Transverse colon (tissue), 3 donors: ENCODE data around the gene CERK.
"Not testable (repeated sequence)": the region's sequence is repeated elsewhere in the genome, so short reads cannot be mapped to it uniquely, and the experiment has no call there.

Source experiments
- EP300 ChIP-seq: sonication (generic); formaldehyde crosslinking; IDR thresholded peaks from one replicate; pipeline ENCODE4 v1.6.1; 2017; ENCODE audit warnings: antibody characterized with exemption, low read depth
- POLR2A ChIP-seq: fragments of 450-650 bp; IDR thresholded peaks from one replicate; pipeline ENCODE4 v1.6.1; 2016; ENCODE audit warnings: antibody characterized with exemption, mild to moderate bottlenecking, moderate library complexity
- TF ChIP-seq, protein P1 (sequence below), 5 experiments: fragments of 200-600 bp in 3 of 5; fragments of 450-650 bp in 2 of 5; sonication (generic) in 3 of 5; IDR thresholded peaks; 1 replicate in 2 of 5; 2 replicates in 3 of 5; pipeline ENCODE4 v1.5.1; 2016 to 2017; ENCODE audit warnings: antibody characterized with exemption in 5 of 5, inconsistent platforms in 3 of 5, mild to moderate bottlenecking in 2 of 5, moderate library complexity in 1 of 5

DNA sequence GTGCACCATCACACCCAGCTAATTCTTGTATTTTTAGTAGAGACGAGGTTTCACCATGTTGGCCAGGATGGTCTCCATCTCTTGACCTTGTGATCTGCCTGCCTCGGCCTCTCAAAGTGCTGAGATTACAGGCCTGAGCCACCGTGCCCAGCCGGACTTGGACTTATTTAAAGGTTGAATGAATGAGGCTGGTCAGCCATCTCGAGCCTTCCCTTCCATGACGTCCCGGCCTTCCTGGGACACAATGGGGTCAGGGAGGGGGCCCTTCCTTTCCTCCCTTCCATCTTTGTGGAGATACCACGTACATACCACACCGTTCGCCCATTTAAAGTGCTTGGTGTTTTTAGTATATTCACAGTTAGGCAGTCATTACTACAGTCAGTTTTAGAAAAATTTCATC lies 44.1 kb upstream of the CERK start:
- TF ChIP-seq POLR2A, EP300: not testable (repeated sequence)
- TF ChIP-seq, protein P1, sequence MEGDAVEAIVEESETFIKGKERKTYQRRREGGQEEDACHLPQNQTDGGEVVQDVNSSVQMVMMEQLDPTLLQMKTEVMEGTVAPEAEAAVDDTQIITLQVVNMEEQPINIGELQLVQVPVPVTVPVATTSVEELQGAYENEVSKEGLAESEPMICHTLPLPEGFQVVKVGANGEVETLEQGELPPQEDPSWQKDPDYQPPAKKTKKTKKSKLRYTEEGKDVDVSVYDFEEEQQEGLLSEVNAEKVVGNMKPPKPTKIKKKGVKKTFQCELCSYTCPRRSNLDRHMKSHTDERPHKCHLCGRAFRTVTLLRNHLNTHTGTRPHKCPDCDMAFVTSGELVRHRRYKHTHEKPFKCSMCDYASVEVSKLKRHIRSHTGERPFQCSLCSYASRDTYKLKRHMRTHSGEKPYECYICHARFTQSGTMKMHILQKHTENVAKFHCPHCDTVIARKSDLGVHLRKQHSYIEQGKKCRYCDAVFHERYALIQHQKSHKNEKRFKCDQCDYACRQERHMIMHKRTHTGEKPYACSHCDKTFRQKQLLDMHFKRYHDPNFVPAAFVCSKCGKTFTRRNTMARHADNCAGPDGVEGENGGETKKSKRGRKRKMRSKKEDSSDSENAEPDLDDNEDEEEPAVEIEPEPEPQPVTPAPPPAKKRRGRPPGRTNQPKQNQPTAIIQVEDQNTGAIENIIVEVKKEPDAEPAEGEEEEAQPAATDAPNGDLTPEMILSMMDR (IDR thresholded peaks at IDR 0.05), result not testable (repeated sequence)
